ENCODE results near the gene ELOVL5.
"Not testable (repeated sequence)": the region's sequence is repeated elsewhere in the genome, so short reads cannot be mapped to it uniquely, and the experiment has no call there.

ELOVL5 gene

DNA sequence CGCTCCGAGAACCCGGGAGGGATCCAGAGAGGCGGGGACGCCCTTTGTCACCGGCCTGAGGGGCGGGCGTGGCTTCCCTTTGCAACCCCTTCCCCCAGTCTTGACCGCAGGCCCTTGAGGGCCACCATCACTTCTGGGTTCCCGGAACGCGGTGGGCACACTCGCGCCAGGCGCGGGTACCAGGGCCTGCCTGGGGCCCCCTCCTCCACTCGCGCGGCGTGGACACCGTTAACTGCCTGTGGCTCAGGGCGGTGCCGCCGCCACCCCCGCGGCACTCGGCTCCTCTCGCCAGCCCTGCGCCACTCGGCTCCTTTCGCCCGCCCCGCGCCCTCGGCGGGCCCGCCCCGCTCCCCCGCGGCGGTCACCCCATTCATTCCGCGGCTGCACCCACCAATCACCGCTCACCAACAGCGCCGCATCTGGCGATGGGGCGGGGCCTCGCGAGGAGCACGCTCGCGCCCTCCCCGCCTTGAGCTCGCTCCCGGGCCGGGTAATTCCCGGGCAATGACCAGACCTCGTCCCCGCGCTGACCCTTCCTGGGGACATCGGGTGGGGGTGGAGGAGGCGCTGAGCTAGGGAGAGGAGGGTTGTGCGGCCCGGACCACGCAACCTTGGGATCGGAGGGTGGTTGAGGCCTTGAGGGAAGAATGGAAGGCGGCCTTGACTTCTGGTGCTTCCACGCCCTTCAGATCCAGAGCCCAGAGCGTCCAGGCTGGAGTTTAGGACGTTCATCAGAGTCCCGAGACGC lies 10.5 kb upstream of the ELOVL5 start:
- DNase-seq: peak; percentile 97

DNA sequence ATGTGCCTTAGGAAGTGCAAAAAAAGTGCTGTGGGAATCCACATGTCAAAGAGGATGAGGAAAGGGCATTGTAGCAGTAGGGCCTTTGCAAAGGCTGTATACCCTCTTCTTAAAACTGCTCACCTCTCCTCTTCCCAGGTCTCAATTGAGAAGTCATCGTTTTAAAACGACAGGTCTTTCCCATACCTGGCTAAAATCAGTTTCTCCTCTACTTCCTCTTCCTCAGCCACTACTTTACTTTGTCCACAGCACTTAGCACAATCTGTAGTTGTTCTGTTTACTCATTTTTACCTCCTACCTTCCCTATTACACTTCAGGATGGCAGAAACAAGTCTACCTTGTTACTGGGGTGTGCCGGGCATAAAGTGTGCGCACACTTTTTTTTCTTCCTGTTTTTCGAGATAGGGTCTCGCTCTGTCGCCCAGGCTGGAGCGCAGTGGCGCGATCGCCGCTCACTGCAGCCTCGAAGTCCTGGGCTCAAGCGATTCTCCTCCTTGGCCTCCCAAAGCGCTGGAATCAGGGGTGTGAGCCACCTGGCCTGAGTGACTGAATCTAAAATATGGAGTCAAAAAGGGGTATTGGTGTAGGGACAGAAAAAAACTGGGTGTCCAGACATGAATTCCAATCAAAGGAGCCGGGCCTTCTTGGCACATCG lies 9.8 kb upstream of the ELOVL5 start:
- no peak for DNase-seq

DNA sequence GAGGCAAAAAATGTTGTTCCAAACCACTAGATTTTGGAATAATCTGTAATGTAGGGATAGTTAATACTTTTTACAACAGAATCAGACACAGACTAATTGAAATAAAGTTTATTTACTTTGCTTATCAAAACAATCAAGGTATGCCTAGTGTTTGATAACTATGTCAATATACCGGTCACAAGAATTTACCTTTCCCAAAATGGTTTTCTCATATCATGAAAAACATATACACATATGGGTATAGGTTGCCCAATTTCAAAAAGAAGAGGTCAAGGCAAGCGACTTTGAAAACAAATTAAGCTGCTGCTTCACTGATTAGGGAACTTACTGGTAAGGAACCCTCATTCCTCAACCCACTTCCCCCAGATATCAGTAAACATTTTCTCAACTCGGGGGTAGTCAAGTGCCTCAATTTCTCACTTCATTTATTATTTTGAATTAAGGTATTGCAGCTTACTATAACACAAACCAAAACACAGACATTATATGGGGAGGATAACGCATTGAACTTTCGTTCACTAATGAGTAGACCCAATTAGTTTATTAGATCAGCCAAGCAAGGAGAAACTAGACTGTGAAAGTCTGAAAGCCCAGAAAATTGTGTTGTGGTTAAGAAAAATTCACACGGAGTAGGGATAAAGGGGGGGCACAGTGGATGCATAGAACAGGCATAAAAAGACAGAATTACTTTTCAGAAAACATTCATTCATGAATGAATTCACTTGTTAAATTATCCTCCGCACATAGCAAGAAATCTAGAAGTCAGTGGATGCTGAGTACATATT lies 9.0 kb upstream of the ELOVL5 start:
- DNase-seq: no peak

DNA sequence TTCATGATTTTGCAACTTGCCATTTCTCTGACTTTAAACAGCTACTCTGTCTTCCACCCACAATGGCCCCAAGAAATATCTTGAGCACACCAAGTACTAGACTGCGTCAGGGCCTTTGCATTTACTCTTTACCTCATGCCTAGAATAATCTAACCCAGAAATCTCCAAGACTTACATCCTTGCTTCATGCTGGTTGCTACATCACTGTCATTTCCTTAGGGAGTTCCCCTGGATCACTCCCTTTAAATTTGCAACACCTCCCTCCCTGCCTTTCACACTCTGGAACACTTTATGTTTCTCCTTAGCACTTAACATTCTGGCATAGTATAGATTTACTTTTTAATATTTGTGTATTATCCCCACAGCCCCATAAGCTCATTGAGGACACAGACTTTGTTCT lies 4.9 kb upstream of the ELOVL5 start:
- DNase-seq: no peak

DNA sequence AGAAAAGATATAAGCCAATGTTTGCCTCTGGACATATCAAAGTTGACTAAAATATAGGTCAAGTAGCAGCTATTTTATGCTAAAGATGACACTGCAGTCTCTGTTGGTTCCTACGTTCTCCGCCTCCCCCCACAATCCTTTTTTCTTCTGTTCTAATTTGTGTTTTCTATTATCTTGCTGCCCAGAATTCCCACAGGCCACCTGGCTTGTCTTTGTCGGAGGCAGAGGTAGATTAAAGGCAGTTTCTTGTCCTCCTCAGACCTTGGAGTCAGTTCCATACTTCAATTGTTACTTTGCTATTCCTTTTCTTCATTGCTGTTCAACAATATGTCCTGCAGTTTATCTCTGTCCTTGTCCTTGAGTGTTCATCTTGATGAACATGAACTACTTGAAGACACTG lies 3.6 kb upstream of the ELOVL5 start:
- no peak for DNase-seq

DNA sequence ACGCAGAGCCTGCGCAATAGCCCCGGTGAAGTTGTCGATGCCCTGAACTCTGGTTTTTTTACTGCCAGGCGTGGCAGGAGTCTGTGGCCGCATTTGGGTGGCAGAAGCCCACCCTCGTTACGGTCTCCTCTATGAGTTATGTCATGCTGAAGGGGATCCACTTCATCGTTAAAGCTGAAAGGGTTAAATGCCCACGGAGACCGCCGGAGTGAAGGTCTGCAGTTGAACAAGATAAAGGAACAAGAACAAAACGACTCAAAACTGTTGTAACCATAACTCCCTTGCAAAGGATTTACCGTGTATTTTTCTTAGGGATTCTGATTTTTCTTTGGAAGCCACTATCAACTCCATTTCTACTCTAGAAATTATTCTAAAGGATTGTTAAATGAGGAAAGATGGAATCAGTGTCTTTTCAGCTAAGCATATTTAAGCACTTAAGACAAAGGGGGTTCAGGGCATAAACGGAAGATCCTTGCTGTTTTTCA lies 501 bp upstream of the ELOVL5 start:
- no peak for DNase-seq

DNA sequence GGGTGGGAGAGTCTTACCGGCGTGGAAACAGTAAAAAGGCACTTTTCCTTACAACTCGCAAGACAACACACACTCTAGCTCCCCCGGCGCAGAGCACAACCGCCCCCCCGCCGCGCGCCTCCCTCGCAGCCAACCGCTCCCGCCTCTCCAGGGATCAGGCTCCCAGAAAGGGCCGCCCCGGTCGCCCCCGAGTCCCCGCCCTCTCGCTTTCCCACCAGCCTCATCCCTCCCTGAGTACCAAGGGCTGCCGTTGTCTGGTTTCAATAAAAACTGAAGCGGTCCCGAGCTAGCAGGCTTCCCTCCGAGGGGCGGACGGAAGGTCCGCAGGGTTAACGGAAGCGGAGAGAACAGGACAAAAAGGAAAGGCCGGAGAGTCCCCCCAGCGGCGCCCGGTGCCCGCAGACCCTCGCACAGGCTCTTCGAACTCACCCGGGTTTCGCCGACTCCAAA lies 804 bp downstream of the ELOVL5 start:
- peak; percentile 78 for DNase-seq

DNA sequence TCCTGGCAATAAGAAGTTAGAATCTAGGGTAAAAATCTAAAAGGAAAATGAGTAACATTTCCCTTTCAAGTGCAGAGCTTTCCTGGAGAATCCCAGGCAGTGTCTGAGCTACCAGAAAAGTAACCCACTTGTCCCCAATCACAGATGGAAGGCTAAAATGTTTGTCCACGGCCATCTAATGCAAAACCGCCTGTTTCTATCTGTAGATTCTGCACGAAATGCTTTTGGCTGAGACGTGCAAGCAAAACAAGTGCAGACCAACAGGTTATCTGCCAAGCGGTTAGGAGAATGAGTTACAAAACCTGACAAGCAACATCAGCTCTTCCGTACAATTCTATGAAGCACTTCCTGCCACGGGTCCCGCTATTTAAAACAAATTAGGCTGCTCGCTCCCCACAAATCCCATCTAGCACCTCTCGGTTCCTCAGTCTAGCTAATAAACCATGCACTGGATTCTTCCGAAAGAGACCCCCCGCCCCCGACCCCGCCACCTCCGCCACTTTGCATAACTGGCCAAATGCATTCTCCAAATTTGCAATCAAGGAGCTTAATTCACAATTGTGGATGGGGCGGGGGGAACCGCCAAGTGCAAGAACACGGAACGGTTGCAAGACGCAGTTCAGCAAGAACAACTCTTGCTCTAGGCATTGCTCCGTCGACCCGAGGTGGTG lies 1.4 kb downstream of the ELOVL5 start:
- peak; percentile 47 for DNase-seq

DNA sequence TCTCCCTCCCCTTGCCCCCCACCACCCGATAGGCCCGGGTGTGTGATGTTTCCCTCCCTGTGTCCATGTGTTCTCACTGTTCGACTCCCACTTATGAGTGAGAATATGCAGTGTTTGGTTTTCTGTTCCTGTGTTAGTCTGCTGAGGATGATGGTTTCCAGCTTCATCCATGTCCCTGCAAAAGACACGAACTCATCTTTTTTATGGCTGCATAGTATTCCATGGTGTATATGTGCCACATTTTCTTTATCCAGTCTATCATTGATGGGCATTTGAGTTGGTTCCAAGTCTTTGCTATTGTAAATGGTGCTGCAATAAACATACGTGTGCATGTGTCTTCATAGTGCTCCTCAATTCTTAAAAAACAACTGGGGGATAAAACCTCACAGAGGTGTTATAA lies 2.7 kb downstream of the ELOVL5 start:
- DNase-seq: not testable (repeated sequence)

DNA sequence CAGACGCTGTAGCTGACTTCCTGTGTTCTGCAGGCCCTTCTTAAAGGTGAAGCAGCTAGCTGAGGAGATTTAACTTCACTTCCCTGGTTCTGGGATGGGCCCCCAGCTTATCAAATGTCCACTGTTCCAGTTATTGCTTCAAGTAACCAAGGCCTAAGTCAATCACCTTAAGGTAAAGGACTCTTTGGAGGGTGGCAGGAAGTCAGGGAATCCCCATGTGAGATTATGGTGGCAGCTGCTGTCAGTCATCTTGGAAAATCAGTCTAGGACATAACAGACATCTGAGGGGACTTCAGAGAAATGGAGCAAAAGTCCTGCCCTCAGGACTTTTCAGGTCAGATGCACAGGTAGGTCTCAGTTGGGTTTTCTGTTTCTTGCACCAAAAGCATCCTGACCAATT lies 3.8 kb downstream of the ELOVL5 start:
- no peak for DNase-seq

DNA sequence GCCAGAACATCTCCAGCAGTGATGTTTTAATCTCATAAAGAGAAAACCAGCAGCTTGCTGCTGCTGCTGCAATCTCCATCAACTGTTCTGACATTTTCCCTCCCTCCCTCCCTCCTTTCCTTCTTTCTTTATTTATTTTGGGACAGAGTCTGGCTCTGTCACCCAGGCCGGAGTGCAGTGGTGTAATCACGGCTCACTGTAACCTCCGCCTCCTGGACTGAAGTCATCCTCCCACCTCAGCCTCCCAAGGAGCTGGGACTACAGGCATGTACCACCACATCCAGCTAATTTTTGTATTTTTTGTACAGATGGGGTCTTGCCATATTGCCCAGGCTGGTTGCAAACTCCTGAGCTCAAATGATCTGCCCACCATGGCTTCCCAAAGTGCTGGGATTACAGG lies 5.7 kb downstream of the ELOVL5 start:
- DNase-seq: no peak

DNA sequence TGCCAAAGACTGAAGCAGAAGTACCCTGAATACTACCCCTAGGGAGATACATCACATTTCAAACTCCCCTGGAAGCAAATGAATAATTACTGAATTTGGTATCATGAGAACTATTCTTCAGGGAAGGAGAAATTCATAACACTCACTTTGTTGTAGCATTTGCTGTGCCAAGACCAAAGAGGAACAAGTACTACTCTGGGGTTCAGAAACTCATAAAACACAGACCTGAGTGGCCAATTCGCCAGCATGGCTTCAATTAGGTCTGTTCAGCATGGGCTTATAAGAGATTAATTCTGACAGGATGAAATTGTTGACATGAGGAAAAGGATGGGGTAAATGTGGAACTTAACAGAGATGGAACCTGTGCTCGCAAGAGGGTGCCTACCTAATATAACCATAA lies 6.5 kb downstream of the ELOVL5 start:
- DNase-seq: no peak

DNA sequence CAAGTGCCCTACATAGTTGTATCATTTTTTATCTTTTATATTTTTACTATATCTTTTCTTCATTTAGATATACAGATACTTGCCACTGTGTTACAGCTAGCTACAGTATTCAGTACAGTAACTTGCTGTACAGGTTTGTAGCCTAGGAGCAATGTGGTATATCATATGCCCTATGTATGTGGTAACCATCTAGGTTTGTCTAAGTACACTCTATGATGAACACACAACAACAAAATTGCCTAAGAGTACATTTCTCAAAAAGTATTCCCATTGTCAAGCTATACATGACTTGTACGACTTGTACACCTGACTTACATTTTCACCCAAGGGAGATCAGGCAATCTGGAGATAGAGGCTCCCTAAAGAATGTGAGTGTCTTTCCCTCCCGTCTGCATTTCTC lies 8.2 kb downstream of the ELOVL5 start:
- DNase-seq: no peak

DNA sequence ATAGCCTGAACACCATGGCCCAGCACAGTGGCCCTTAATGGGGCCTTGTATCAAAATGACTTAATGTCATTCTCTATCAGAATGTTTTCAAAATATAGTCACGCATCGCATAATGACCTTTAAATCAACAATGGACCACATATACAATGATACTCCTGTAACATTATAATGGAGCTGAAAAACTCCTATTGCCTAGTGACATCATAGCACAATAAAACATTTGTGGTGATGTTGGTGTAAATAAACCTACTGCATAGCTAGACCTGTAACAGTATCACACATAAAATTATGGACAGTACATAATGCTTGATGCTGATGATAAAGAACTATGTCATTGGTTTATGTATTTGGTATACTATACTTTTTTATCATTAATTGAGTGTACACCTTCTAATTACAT lies 9.3 kb downstream of the ELOVL5 start:
- DNase-seq: no peak

DNA sequence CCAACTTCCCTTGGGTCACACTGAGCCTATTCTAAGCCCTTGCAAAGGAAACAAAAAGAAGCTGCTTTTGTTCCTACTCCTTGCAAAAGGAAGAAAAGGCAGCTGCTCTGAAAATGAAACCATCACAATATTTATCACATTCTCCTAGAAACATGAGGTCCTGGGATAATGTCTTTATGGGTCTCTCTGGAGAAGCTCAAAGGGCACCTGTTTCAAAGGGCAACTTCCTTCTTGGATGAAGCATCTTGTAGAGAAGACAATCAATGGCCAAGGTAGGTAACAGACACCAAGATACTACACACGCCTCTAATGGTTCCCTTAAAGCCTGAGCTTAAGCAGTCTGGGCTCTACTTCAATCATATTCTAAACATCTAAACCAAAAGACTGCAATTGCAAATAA lies 10.4 kb downstream of the ELOVL5 start:
- no peak for DNase-seq

DNA sequence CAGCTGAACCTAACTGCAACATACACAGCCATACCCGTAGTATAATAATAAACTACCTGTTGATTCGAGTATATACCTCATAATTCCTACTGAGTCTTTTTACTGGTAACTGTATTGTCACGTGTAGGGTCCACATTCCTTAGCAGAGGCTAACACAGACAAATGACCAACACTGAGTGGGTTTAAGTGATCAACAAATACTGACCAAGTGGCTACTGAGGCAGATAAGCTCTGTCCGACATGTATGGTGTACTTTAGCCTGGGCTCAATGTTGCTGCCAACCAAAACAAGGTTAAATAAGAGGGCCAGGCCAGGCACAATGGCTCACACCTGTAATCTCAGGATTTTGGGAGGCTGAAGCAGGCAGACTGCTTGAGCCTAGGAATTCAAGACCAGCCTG lies 12.7 kb downstream of the ELOVL5 start:
- no peak for DNase-seq

DNA sequence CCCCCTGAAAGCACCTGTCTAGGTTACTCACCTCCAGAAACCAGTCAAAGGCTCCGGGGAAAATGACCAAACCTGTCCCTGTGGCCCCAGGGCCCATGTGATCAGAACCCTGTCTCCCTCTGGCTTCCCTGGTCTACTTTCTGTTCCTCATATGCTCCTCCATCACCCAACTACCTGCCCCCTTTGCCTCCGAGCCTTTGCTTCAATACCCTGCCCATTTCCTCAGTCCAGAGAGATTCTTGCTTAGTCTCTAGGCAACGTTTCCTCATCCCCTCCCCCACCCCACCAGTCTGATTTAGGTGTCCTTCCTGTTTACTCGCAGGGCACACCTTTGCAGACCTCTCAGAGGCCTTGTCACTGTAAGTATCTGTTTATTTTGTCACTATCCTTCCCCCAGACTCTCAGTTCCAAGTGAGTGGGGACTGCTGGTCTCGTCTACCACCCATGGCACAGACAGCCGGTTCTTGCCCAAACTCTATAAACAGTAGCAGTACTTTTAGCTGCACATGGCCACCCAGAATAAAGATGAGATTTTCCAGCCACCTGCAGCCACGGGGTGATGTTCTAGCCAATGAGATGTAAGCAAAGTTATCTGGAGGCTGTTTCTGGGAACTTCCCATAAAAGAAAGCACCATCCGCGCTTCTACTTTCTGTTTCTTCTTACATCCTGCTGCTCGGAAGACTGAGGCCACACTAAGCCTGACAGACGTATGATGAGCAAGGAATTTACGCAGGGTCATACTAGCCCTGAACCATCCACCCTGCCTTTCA lies 13.3 kb downstream of the ELOVL5 start:
- DNase-seq: no peak

DNA sequence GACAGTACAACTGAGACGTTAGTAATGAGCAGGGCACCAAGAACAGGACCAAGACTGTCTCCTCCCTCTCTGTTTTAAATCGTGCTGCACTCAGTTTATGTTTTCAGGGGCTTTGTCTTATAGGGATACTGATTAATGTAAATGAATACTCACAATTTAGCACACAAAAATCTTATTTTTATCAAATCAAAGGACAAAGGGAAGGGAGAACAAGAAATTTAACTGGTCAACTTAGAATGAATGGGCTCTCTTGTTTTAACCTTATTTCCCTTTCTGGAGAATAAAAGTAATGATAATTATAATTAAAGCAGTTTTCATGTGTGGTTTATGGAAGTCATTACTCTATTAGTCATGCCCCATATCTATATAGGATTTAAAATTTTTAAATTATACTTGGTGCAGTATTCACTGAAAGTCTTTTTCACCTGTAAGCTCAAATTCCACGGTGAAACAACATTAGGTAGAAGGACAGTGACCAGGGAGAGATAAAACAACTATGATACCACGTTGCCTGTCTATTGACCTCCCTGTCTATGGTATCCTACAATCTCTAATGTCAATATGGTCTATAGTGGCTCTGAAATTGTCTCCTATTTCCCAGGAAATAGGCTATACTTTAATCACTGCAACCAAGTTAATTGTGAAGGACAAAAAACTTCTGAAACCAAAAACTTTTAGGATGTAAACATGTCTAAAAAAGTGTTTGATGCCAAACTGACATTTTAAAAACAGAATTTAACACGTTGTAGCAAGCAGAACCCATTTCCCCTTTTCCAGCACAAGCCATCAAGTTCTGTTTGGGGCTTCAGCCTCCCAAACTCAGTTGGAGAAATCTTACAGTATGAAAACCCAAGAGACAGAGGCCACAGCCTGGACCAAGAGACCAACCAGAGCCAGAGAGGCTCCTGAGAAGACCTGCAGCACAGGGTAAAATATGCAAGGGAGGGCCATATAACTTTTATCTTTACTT lies 15.0 kb downstream of the ELOVL5 start:
- DNase-seq: no peak

DNA sequence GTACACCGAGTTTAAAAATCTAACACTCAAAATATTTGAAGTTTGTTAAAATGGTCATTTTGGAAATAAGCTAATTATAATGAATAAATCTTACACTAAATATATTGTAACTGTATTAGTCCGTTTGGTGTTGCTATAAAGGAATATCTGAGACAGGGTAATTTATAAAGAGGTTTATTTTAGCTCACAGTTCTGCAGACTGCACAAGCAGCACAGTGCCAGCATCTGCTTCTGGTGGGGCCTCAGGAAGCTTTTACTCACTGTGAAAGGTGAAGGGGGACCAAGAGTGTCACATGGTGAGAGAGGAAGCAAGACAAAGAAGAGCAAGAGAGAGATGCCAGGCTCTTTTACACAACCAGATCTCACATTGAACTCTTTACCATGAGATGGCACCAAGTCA lies 17.1 kb downstream of the ELOVL5 start:
- DNase-seq: no peak

DNA sequence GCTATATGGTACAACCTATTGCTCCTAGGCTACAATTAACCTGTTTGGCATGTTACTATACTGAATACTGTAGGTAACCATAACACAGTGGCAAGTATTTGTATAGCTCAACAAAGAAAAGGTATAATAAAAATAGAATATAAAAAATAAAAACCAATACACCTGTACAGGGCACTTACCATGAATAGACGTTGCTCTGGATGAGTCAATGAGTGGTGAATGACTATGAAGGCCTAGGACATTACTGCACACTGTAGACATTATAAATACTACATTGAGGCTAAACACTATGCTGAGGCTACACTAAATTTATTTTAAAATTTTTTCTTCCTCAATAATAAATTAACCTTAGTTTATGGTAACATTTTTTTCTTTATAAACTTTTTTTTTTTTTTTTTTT lies 18.6 kb downstream of the ELOVL5 start:
- no peak for DNase-seq

DNA sequence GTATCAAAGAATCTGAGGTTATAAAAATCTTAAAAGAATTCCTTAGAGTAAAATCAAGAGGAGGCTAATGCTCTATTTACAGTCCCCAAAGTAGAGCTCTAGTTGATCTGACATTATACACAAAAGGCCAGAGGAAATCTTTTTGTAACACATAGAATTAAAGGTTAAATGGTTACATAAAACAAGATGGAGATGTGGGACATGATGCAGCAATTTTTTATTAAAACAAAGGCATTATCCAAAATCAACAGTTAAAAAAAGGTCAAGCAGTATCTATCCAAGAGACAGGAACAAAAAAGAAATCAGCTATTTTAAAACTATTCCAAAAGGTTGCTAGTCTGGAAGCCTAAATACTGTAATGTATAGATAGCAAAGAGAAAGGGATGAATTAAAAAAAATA lies 20.4 kb downstream of the ELOVL5 start:
- DNase-seq: no peak
